Activated T-cell treated with anti-CD3 and anti-CD28 coated beads, Interleukin-2, amount 50 U/mL, for 4 hours (primary cell): ENCODE measurements around the gene CAPN14. TPM values are rescaled to one million over a fixed set of nuclear protein-coding genes. Genes with fewer than 3 reads are reported as not detected.
A peak's percentile ranks its signal among the peaks of the same experiment; 100 is the strongest.

ENCODE experiments used
- ATAC-seq, 2 donors: fragments of 200-7000 bp; cut with Tn5 transposase; one replicate each; pipeline ENCODE4 v1.10.0; 2021
- DNase-seq: peaks from one replicate; pipeline ENCODE4 v3.0.0-alpha.2; 2020
- H3K27me3 Mint-ChIP-seq: one replicate; pipeline ENCODE4 v1.8.0; 2021; ENCODE audit warnings: low read depth, mixed read lengths
- H3K36me3 Mint-ChIP-seq: one replicate; pipeline ENCODE4 v1.8.0; 2022; ENCODE audit warnings: mixed read lengths; ENCODE audit not compliant: insufficient read depth
- H3K4me1 Mint-ChIP-seq: one replicate; pipeline ENCODE4 v1.8.0; 2021; ENCODE audit warnings: low read depth, mixed read lengths
- H3K4me3 Mint-ChIP-seq: one replicate; pipeline ENCODE4 v1.8.0; 2021; ENCODE audit warnings: mild to moderate bottlenecking, moderate library complexity, mixed read lengths
- H3K9me3 Mint-ChIP-seq: one replicate; pipeline ENCODE4 v1.8.0; 2021; ENCODE audit warnings: mixed read lengths
- total RNA-seq, 3 donors: library from RNA; stranded (reverse); gene quantifications; one replicate each; pipeline ENCODE4 v1.2.1, GENCODE V29; 2021

Gene CAPN14
- total RNA-seq, 3 donors from 2014 or later, result 0.10 to 0.24 (median 0.14) TPM

DNA sequence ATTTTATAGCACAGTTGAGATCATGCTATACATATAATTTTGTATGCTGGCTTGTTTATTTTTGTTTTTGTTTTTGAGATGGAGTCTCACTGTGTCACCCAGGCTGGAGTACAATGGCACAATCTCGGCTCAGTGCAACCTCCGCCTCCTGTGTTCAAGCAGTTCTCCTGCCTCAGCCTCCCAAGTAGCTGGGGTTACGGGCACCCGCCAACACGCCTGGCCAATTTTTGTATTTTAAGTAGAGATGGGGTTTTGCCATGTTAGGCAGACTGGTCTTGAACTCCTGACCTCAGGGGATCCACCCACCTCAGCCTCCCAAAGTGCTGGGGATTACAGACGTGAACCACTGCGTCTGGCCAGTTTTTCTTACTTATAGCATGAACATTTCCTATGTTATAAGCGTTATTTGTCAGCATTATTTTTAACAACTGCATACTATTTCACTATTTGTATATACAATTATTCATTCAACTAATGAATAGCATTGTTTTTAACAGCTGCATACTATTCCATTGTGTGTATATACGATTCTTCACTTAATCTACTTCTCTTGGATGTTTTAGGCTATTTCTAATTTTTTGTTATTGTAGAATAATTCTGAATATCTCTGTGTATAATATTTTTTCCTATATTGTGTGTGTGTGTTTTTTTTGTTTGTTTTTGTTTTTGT lies 20.2 kb upstream of the CAPN14 start:
- Mint-ChIP-seq H3K4me3 (no peak overlapping the region), H3K4me1 (peaks cover 16% of the 10 kb centered on the region), H3K36me3 (no peaks in the 10 kb centered on the region), H3K9me3 (no peaks in the 10 kb centered on the region), H3K27me3 (no peaks in the 10 kb centered on the region)
- DNase-seq (no peak), ATAC-seq (no peak)

DNA sequence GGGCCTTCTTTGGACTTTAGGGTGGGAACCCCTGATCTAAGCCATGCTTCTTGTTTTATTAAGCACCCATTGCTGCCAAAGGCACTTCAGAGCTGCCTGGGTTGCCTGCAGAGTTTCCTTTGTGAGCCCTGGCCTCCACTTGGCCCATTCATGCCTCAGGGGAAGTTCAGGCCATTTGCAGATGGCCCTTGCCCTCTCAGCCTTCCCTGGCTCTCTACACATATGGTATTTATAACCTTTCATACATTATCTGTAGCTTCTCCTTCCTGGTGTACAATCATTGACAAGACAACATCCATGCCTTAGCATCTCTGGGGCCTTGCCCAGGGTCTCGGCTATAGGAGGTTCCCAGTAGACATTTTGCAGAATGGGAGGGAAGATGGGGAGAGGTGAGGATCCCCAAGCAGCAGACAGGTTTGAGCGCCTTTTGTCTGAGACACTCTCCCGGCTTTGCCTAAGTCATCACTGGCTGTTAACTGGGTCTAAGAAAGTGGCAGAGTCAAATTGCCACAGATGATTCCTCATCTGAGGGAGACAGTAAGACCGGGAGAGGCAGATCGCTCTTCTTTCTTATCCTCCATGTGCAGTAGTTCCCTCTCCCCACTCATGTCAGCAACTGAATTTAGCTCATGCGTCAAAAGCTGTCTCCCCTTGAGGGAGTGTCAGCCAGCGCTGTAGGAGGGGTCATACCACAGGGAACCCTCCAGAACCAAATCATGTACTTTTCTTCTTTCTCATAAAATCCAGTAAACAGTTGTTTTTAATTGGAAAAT lies 19.3 kb upstream of the CAPN14 start:
- H3K9me3 Mint-ChIP-seq, result no peaks in the 10 kb centered on the region
- H3K4me1 Mint-ChIP-seq, result peaks cover 16% of the 10 kb centered on the region
- no peak overlapping the region for H3K4me3 Mint-ChIP-seq
- no peak for ATAC-seq
- no peak for DNase-seq
- no peaks in the 10 kb centered on the region for H3K27me3 Mint-ChIP-seq
- H3K36me3 Mint-ChIP-seq, result no peaks in the 10 kb centered on the region

DNA sequence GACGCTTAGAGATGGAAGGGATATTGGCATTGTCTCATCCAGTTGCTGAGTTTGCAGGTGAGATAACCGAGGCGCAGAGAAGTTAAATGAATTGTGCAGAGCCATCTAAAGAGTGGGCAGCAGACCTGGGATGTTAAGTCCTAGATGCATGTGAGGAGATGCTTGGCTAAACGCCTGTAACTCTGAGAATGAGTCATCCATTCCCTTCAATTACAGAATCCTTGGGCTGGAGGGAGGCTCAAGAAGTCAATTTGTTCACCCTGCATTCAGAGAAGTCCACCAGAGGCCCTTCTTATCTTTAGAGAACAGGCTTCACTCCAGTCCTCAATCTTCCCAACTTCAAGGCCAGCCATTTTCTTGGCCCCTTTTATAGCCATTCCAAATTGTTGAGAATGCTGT lies 18.2 kb upstream of the CAPN14 start:
- ATAC-seq (no peak), DNase-seq (no peak)
- peak overlapping the region; percentile 76 for H3K4me3 Mint-ChIP-seq
- peaks cover 16% of the 10 kb centered on the region for H3K4me1 Mint-ChIP-seq
- no peaks in the 10 kb centered on the region for H3K27me3 Mint-ChIP-seq
- no peaks in the 10 kb centered on the region for H3K36me3 Mint-ChIP-seq
- no peaks in the 10 kb centered on the region for H3K9me3 Mint-ChIP-seq

DNA sequence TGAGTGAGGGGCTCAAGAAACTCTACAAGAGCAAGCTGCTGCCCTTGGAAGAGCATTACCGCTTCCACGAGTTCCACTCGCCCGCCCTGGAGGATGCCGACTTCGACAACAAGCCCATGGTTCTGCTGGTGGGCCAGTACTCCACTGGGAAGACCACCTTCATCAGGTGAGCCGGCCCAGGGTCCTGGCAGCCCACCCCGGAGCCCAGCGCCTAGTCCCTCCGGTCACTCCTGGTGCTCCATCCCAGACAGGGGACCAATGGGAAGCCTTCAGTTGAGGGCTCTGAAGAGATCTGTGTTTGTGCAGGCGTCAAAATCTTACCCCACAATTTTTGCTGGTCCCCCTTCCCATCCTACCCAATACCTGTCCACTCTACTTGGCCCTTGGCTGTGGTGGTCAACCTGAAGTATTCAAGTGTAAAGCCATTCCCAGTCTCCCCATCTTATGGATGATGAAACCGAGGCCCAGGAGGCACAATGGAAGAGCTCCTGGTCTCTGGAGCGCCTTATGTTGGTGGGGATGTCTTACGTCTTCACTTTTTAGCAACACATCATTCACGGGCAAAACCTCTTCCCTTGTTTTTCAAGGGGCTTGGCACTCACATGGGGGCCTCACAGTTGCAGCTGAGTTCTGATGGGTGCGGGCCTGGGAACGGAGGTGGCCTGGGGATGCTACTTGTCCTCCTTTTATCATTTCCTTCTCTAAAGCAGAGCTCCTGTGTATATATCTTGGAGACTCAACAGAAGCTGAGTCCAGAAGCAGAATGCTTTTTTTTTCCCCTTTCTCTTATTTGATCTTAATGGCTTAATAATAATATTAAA lies 17.6 kb upstream of the CAPN14 start:
- Mint-ChIP-seq H3K36me3 (no peaks in the 10 kb centered on the region), H3K4me3 (peak overlapping the region; percentile 76), H3K4me1 (peaks cover 16% of the 10 kb centered on the region), H3K9me3 (no peaks in the 10 kb centered on the region), H3K27me3 (no peaks in the 10 kb centered on the region)
- no peak for DNase-seq
- no peak for ATAC-seq

DNA sequence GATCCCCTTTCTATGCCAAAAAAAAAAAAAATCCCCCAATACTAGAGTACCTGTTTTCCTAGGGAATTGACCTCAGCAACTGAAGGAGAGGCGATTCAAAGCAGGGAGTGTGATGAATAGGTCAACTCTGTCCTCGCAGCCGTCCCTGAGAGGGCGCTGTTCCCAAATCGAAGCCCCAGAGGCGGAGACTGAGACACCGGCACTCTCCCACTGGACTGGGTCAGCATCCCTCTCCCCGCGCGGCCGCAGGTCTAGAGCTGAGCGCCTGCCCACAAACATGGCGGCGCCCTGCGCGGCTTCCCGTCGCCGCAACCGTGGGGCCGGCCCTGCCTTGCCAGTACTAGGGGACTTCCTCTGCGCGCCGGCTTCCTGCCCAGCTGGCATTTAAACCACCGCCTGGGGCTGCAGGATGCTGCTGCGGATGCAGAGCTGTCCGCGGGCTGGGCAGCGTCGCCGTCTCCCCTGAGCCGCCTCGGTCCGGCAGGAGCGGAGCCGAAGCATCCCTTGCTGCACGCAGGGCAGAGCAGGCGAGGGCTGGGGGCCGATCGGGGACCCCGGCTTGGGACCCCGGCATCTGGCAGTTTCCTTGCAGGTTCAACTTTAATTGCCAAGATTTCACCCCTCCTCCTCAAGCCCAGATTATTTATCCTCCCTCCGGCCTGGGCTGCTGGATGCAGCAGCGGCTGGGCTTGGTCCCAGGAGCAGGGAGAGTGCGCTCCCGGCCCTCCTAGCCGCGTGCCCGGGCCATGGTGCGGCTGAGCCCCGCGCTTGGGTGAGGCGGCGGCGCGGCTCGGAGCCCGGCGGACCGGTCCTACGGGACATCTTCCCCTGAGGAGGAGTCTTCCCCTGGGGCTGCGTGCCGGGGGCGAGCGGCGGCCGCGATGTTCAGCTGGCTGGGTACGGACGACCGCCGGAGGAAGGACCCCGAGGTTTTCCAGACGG lies 16.7 kb upstream of the CAPN14 start, which contains the start of gene EHD3:
Gene EHD3, plus strand, starts transcription at position 412 of the 942 bp plus-strand sequence. Its CDS starts 470 bp downstream, at position 882.
- Mint-ChIP-seq H3K27me3 (peaks cover under 1% of the 10 kb centered on the region), H3K36me3 (no peaks in the 10 kb centered on the region), H3K4me1 (peaks cover 16% of the 10 kb centered on the region), H3K4me3 (peak within 1 kb of the TSS; percentile 77), H3K9me3 (no peaks in the 10 kb centered on the region)
- peak; percentile 64 for DNase-seq
- ATAC-seq, result peak; percentile 99

DNA sequence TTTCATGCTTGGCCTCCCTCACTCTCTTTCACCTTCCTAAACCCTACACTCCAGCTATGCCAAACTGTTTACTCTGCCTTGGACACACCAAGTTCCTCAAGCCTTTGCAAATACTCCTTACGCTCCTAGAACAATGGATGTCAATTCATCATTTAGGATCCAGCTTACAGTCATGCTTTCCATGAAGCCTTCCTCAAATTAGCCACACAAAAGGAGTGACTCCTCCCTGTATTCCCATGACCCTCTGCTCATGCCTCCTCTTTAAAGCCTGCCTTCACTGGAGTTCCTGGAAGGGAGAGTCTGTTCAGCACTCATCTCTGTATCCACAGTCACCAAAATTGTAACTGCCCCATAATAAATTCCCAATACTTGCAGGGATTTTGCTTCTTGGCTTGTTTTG lies 15.9 kb upstream of the CAPN14 start:
- Mint-ChIP-seq H3K27me3 (peaks cover 4% of the 10 kb centered on the region), H3K9me3 (no peaks in the 10 kb centered on the region), H3K36me3 (no peaks in the 10 kb centered on the region), H3K4me3 (peak overlapping the region; percentile 77), H3K4me1 (peaks cover 16% of the 10 kb centered on the region)
- ATAC-seq (no peak), DNase-seq (no peak)

DNA sequence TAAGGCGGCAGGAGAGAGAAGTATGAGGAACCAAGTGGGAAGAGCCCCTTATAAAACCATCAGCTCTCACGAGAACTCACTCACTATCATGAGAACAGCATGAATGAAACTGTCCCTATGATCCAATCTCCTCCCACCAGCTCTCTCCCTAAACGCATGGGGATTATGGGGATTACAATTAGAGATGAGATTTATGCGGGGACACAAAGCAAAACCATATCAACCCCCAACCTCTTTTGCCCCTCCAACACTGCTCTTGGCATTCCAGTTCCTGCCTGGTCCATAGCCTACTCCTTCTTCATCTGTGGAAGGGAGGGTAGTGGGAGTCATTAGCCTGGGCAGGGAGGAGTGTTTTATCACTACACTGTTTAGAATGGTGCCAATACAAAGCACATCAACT lies 15.3 kb upstream of the CAPN14 start:
- H3K4me1 Mint-ChIP-seq, result peaks cover 16% of the 10 kb centered on the region
- H3K4me3 Mint-ChIP-seq, result no peak overlapping the region
- ATAC-seq, result no peak
- DNase-seq, result no peak
- H3K36me3 Mint-ChIP-seq, result no peaks in the 10 kb centered on the region
- peaks cover 6% of the 10 kb centered on the region for H3K27me3 Mint-ChIP-seq
- H3K9me3 Mint-ChIP-seq, result no peaks in the 10 kb centered on the region

DNA sequence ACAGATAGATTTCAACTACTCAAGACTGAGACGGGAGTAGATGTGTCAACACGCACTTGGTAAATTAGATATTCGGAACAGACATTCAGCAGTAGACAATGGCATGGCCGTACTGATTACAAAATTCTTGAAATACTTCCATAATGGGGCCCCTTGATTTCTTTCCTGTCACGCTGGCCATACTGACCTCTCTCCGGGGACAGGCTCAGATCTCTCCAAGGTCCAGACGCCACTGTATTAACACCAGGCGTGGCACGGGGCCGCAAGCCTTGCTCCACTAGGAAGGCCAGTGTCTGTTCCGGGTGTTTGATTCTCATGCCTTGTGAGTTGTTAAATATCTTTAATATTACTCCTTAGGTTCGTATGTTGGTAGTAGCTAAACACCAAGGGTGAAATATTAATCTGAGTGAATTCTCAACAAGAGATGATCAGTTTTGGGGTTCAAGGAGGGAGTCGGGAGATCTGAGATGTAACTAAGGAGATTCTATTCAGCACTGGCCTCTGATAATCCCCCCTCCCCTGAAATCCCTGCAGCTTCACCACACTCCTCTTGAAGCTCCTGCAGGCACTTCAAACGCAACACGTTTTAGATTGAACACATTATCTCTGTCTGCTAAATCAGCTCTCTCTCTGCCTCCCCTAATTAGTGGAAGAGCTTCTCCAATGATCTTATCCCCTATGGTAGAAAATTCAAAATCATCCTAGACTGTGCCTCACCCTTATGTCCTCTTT lies 14.4 kb upstream of the CAPN14 start:
- Mint-ChIP-seq H3K4me1 (peaks cover 16% of the 10 kb centered on the region), H3K4me3 (no peak overlapping the region), H3K27me3 (peaks cover 6% of the 10 kb centered on the region), H3K36me3 (no peaks in the 10 kb centered on the region), H3K9me3 (no peaks in the 10 kb centered on the region)
- no peak for ATAC-seq
- no peak for DNase-seq

DNA sequence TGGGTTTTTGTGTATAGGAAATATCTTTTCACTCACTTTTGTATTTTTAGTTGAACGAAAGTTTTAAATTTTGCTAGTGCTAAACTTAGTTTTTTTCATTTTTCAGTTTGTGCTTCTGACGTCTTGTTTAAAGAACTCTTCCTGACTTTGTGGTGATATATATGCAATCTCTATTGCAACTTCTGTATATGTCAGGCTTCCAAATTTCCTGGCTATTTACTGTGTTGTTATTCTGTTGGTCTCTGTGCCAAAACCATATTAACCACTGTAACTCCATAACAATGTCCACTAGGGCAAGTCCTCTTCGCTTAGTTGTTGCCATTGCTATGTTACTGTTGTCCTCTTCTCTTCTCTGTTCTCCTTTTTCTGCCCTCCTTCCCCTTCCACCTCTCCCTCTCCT lies 13.4 kb upstream of the CAPN14 start:
- H3K27me3 Mint-ChIP-seq, result peaks cover 6% of the 10 kb centered on the region
- no peaks in the 10 kb centered on the region for H3K36me3 Mint-ChIP-seq
- no peak for DNase-seq
- H3K9me3 Mint-ChIP-seq, result no peaks in the 10 kb centered on the region
- no peak for ATAC-seq
- H3K4me1 Mint-ChIP-seq, result peaks cover 16% of the 10 kb centered on the region
- H3K4me3 Mint-ChIP-seq, result no peak overlapping the region

DNA sequence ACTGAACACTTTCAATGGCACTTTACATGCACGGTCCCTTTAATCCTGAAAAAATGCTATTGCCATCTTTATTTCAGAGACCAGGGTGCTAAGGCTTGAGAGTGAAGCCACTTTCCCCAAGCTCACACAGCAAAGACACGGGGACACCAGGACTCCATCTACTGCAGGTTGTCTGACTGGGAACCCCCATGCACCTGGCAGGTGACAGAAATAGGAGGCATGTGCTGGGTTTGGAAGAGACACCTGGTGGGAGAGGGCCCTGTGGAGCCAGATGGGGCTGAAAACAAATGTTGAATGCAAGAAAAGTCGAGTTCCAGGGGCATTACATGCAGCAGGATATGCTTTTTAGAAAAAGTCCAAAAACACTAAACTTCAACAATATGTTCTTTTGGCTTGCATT lies 11.4 kb upstream of the CAPN14 start:
- H3K27me3 Mint-ChIP-seq, result peaks cover 10% of the 10 kb centered on the region
- H3K36me3 Mint-ChIP-seq, result no peaks in the 10 kb centered on the region
- no peaks in the 10 kb centered on the region for H3K9me3 Mint-ChIP-seq
- ATAC-seq (no peak), DNase-seq (no peak)
- H3K4me3 Mint-ChIP-seq, result no peak overlapping the region
- peaks cover 9% of the 10 kb centered on the region for H3K4me1 Mint-ChIP-seq

DNA sequence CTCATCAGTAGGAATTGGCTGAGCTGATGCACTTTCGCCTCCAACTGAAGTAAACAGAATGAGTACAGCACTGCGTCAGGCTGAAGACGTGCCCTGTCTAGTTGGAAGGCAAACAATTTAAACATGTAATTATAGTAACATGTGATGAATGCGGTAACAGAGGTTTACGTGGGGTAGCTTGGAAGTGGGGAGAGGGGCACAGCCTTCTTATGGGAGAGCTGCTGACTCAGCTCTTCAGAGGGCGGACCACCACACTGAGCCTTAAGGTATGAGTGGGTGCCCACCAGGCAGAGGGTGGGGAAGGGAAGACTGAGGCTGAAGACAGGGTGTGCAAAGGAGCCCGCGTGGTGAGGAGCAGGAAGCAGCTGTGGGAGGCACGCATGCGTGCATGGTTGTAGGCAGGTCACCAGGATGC lies 10.4 kb upstream of the CAPN14 start:
- no peak for ATAC-seq
- no peak for DNase-seq
- H3K9me3 Mint-ChIP-seq, result no peaks in the 10 kb centered on the region
- no peak overlapping the region for H3K4me3 Mint-ChIP-seq
- no peaks in the 10 kb centered on the region for H3K36me3 Mint-ChIP-seq
- H3K27me3 Mint-ChIP-seq, result peaks cover 16% of the 10 kb centered on the region
- H3K4me1 Mint-ChIP-seq, result no peaks in the 10 kb centered on the region

DNA sequence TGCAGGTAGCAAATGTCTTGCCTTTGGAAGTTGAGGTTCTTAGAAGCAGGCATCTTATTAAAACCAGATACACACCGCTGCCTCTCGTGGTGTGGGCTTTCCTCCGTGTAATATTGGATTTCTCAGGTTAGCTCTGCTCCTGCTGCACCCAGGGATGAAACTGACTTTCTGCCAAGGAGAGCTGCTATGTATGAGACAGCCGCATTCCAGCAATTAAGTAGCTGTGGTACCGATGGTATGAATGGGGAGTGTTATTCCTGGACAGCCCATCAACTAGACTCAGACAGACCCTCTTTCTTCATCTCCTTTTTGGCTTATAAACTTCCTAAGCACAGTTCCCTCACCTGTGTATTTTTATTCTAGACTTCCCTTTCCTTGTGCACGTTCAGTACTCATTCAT lies 9.8 kb upstream of the CAPN14 start:
- H3K27me3 Mint-ChIP-seq, result peaks cover 22% of the 10 kb centered on the region
- no peak overlapping the region for H3K4me3 Mint-ChIP-seq
- H3K4me1 Mint-ChIP-seq, result no peaks in the 10 kb centered on the region
- no peaks in the 10 kb centered on the region for H3K36me3 Mint-ChIP-seq
- ATAC-seq (no peak), DNase-seq (no peak)
- H3K9me3 Mint-ChIP-seq, result no peaks in the 10 kb centered on the region

DNA sequence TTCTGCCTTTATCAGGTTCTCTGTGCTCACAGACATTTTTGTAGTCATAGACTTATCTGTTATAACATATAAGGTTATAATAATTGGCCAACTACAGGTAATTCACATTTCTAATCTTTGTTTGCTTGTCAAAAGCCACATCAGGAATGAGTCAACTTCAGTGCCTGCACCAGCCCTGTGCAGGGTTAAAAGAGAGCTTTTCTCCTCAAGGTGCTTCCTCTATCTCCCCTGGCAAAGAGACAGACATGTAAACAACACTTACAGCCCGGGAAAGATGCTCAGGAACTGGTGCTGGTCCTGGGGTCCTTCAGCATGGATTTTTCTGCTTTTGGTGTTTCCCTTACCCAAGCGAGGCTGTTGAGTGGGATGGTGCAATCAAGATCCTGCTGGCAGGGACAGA lies 9.0 kb upstream of the CAPN14 start:
- H3K27me3 Mint-ChIP-seq, result peaks cover 26% of the 10 kb centered on the region
- no peaks in the 10 kb centered on the region for H3K9me3 Mint-ChIP-seq
- H3K36me3 Mint-ChIP-seq, result no peaks in the 10 kb centered on the region
- no peak for DNase-seq
- H3K4me1 Mint-ChIP-seq, result peaks cover 2% of the 10 kb centered on the region
- no peak for ATAC-seq
- H3K4me3 Mint-ChIP-seq, result no peak overlapping the region
